ENCODE data around the gene AGXT2.

DNA sequence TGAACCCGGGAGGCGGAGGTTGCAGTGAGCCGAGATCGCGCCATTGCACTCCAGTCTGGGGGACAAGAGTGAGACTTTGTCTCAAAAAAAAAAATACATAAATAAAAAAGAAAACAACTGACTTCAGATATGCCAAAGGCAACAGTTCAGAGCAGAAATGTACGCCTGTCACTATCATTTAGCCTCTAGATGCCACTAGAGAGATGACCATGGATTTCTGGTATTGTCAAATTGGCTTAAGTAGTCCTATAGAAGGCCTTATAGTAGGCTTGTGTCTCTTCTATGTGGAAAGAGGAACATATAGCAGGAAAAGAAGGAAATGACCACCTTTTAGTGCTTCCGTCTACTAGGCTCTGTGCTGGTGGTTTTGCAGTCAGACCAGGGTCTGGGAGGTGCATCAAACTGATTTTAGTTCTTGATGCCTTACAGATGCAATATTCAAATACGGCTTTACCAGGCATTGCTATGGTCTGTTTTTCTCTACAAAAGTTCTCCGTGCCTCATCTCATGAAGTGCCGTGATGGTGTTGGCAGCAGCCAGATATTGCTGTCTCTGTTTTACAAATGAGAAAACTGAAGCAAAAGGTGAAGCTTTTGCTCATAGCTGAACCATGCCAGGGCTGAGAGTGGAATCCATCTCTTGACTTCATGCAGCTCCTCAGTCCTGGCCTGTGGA, 17.2 kb downstream of the AGXT2 start:
- TF ChIP-seq, protein P1, sequence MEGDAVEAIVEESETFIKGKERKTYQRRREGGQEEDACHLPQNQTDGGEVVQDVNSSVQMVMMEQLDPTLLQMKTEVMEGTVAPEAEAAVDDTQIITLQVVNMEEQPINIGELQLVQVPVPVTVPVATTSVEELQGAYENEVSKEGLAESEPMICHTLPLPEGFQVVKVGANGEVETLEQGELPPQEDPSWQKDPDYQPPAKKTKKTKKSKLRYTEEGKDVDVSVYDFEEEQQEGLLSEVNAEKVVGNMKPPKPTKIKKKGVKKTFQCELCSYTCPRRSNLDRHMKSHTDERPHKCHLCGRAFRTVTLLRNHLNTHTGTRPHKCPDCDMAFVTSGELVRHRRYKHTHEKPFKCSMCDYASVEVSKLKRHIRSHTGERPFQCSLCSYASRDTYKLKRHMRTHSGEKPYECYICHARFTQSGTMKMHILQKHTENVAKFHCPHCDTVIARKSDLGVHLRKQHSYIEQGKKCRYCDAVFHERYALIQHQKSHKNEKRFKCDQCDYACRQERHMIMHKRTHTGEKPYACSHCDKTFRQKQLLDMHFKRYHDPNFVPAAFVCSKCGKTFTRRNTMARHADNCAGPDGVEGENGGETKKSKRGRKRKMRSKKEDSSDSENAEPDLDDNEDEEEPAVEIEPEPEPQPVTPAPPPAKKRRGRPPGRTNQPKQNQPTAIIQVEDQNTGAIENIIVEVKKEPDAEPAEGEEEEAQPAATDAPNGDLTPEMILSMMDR (IDR thresholded peaks at IDR 0.05; ENCODE audit: low read depth, low read length), result peak; percentile 30
- TF ChIP-seq EZH2phosphoT487 (IDR thresholded peaks at IDR 0.05; ENCODE audit: low read depth), result no peak
